T-helper 2 cell treated with Interferon-gamma antibody and Interleukin-4, amounts not matched to agents 100 ng/mL and 5 ng/mL, for 36 hours (primary cell): ENCODE data around the gene KLF15. TPM values are rescaled to one million over a fixed set of nuclear protein-coding genes. Genes with fewer than 3 reads are reported as not detected.

ENCODE experiments used
- intact Hi-C: fragments of 100-400 bp; cut with micrococcal nuclease; formaldehyde crosslinking; loops from one replicate; pipeline ENCODE4 v1.15.1; 2023
- total RNA-seq: library from RNA; stranded (reverse); gene quantifications from 2 replicates; pipeline ENCODE4 v1.2.3, GENCODE V29; 2022

Gene KLF15
- total RNA-seq, 1 donor from 2014 or later: not detected

DNA sequence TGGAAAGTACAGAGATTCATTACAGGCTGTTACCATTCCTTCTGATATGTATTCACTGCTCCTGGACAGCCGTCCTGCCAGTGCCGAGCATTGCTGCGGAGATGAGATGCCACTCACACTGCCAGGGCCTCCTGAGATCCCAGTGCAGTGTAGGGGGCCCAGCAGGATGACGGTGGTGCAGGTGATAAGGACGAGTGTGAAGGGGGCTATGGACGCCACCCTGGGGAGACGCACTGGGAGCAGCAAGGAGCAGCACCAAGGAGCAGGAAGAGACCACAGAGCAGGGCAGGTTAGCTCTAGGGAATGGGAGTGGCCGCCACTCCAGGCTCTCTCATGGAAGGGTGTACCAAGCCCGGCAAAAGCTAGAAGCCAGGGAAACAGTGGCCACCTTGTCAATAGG lies 4.0 kb upstream of the KLF15 start:
- intact Hi-C loops: no loop called here

DNA sequence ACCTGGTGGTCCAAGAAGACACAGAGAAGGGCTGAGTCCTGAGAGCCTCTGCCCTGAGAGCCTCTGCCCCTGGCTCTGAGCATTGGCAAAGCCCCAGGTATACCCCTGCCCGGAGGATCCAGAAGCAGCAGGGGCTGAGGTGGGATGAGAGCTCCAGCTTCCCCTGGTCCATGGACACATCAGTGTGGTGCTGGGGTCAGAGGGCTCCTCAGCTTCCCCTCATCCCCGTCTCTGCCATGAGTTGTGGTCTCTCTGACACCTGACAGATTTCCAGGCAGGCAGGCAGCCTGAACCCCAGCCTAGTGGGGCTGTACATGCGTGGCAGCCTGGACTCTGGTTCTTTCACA lies 3.5 kb upstream of the KLF15 start:
- intact Hi-C loops: no loop called here

- intact Hi-C loops: no loop called here
Observed at GRCh38 chr3:126360046-126360713, 3.0 kb upstream of the KLF15 start.

- intact Hi-C loops: loop anchor here (5.0 to 10.0 kb wide), 2 partner anchors 441 to 626 kb away; partner anchors contain the start of gene PLXNA1
Observed at GRCh38 chr3:126358816-126359181, 1.6 kb upstream of the KLF15 start.

DNA sequence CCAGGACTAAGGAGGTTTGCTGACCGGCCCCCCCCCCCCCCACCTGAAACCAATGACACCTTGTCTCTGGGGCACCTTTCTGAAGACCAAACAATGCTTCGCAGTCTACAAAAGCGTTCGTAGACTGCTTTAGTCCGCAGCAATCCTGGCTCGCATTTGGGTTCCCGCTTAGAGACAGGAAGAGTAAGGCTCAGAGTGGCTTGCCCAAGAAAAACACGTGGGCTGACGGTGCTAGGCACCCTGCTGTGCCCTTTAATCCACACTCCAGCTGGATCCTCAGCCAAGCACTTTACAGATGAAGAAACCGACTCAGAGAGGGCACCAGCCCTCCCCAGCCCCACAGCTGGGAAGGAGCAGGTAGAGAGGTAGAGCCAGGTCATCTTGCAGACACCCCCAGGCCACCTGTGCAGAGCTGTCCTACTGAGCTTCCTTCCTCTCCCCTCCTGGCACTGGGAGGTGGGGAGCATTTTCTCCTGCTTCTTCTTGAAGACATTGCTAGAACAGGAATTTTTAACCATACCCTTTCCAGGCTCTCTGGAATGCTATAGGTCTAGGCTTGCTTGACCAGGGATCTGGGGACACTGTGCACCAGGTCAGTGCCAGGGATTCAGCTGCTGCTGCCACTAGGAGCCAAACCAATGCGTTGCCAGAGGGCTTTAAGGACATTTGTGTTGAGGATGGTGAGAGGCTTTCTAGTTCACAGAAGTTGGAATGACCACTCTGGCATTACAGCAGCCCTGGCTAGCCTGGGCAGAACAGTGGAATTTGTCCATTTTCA lies 1.0 kb upstream of the KLF15 start:
- intact Hi-C loops: loop anchor here (5.0 to 10.0 kb wide), 2 partner anchors 441 to 627 kb away; partner anchors contain the start of gene PLXNA1

GRCh38 chr3:126356373-126357264 lies 589 bp downstream of the KLF15 start:
- intact Hi-C loops: loop anchor here (2.0 to 10.0 kb wide), 4 partner anchors 118 to 628 kb away; partner anchors contain the start of genes PLXNA1 and ZXDC

DNA sequence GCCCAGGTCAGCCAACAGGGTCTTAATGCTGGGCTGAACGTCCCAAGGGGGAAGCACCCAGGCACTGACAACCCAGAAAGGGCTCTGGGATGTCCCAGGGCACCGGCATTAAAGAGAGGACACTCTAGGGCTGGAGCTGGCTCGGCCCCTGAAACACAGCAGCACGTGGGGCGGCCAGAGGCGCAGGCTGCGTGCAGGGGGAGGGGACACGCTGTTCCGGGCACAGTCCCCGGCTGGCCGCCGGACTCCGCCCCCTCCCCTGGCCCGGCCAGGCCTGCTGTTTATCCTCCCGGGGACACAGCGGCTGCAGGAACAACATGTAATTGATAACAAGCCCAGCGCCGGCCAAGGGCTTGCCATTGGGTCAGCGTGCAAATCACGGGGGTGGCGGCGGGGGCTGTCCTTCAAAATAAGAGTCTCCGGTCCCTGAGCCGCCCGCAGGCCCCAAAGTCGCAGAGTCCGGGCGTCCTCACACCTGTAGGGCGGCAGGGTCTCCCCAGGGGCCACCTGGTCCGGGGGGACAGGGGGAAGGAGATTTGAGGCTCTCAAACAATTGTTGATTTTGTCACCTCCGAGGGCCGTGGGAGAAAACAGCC lies 1.3 kb downstream of the KLF15 start:
- intact Hi-C loops: loop anchor here (2.0 to 10.0 kb wide), 4 partner anchors 119 to 629 kb away; partner anchors contain the start of genes PLXNA1 and ZXDC

DNA sequence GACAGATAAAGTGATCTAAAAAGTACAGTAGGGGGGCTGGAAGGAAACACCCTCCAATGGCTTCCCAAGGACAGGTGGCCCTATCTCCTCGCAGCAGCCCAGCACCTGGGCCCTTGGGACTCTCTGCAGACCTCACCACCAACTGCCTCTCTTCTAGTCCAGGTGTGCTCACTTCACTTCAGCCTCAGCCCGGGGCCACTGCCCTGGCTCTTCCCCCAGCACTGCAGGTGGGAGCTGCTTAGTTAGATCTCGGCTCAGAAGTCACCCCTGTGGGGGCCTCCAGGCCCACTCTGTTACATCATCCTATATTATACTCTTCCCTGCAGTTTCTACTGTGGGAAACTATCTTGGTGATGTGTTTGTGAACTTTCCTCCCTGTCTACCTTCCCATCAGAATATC lies 2.0 kb downstream of the KLF15 start:
- intact Hi-C loops: loop anchor here (5.0 to 10.0 kb wide), 2 partner anchors 438 to 630 kb away; partner anchors contain the start of gene PLXNA1

DNA sequence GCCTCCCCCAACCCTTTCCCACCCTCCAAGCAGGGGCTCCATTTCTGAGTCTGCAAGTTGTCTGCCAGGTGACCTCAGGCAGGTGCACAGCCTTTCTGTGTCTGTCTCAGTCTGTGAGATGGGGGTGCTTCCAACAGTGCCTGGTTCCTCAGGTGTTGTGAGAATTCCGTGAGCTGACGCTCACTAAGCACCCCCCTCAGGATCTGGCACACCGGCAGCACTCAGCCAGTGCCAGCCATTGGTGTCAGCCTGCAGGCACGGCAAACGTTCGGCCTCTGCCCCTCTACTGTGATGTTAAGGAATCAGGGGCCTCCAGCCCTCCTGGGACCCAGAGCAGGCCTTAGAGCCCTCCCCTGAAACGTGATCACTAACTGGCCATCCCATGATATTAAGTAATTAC lies 2.4 kb downstream of the KLF15 start:
- intact Hi-C loops: loop anchor here (5.0 to 10.0 kb wide), 2 partner anchors 437 to 630 kb away; partner anchors contain the start of gene PLXNA1

GRCh38 chr3:126353694-126354321 lies 3.4 kb downstream of the KLF15 start:
- intact Hi-C loops: loop anchor here (10.0 kb wide), 1 partner anchor 631 kb away; the partner anchor contains the start of gene PLXNA1

GRCh38 chr3:126352476-126353454 lies 4.4 kb downstream of the KLF15 start:
- intact Hi-C loops: loop anchor here (10.0 kb wide), 1 partner anchor 632 kb away; the partner anchor contains the start of gene PLXNA1

DNA sequence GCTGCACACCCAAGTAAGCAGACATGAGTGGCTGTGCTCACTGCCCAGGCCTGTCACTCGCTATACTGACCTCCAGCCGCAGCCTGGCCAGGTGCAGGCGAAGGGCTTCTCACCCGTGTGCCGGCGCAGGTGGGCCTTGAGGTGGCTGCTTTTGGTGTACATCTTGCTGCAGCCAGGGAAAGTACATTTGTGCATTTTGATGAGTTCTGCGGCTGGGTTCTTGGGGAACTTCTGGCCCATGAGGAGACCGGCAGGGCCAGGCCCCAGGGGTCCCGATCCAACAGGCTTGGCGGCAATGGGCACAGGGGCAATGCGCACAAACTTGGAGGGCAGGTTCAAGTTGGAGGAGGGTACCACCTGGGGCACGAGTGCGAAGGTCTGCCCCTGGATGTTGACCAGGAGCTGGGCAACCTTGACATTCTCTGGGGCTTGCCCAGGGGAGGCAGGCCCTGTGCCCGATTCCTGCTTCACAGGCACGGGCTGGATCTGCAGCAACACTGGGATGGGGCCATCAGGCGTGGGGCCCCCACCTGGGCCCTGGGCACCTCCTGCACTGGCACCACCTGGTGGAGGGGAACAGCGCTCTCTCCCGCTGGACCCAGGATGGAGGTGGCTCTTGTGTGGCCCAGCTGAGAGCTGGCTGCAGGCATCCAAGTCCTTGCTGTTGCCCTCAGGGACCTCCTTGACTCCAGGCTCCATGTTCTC lies 5.3 kb downstream of the KLF15 start:
- intact Hi-C loops: loop anchor here (10.0 kb wide), 1 partner anchor 633 kb away; the partner anchor contains the start of gene PLXNA1

- intact Hi-C loops: loop anchor here (10.0 kb wide), 1 partner anchor 634 kb away; the partner anchor contains the start of gene PLXNA1
Observed at GRCh38 chr3:126351086-126351770, 6.0 kb downstream of the KLF15 start.

DNA sequence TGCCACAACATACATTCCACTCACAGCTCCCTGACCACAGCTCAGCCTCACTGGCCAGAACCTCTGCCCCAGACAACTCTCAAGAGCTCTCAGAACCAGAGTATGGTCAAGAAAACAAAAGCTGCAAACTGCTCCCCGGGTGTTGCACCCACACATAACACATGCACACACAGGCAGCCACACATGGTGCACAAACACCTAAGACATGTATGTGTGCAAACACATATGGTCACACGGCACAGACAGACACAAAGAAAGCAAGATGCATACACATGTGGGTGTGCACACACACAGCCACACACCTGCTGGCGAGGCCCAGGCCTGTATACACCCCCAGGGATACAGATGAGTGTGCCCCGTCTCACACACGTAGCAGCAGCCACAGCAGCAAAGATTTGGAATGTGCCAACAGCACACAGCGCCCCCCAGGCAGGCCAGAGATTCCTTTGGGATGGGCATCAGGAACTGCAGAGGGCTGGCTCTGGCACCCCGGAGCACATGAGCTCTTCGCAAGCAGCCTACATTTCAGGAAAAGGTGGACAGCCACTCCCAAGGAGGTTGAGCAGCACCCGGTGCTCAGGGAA lies 6.6 kb downstream of the KLF15 start:
- intact Hi-C loops: loop anchor here (10.0 kb wide), 1 partner anchor 634 kb away; the partner anchor contains the start of gene PLXNA1

GRCh38 chr3:126349611-126350501 lies 7.4 kb downstream of the KLF15 start:
- intact Hi-C loops: loop anchor here (10.0 kb wide), 1 partner anchor 635 kb away; the partner anchor contains the start of gene PLXNA1

- intact Hi-C loops: no loop called here
Observed at GRCh38 chr3:126349071-126349470, 8.1 kb downstream of the KLF15 start.
